CD4-positive, alpha-beta T cell treated with Interleukin-21 for 1 hour (primary cell): ENCODE measurements around the gene PIK3R6.
A peak's percentile ranks its signal among the peaks of the same experiment; 100 is the strongest.
"Not testable (repeated sequence)": the region's sequence is repeated elsewhere in the genome, so short reads cannot be mapped to it uniquely, and the experiment has no call there.

Experiments used
- DNase-seq: peaks from one replicate; pipeline ENCODE4 v3.0.0-alpha.2; 2020

Gene PIK3R6

DNA sequence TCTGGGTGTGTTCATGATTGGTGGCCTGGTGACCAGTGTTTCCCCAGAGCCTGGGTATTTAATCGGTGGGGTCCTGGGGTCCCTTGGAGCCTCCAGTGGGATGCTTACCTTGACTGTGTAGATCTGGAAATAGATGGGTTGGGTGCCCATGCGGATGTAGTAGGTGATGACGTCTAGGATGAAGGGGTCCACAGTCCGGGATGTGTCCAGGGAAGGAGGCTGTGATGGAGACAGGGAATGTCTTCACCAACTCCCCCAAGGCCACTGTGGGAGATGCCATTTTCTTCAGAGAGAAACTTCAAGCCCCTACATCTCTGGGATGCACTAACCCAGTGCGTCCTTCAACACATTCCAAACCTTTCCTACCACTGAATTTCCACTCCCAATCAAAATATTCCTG lies 44.2 kb downstream of the PIK3R6 start:
- no peak for DNase-seq

DNA sequence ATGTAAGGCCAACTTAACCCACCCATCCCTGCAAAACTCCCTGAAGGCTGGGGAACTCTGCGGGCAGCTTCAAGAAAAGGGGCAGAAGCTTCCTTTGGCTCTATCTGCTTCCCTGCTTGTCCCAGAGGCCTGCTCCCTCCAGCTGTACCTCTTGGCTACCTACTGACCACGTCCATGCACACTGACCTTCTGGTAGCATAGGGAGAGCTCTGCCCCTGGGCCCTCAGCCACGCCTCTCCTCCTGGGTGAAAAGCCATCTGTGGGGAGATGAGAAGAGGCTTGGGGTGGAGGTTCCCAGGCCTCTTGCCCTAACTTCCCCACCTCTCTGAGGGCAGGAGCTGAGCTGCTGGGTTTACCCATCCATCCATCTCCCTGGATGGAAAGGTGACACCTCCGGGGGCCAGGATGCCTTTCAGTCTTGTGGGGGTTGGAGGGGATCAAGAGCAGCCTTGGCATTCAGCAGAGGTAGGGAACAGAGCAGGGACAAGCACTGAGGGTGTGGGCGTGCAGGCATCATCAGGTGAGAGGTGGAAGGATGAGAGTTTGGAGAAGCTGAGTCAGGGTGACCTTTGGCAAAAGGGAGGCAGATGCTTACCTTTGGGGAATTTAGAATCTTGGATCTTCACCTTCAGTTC lies 45.0 kb downstream of the PIK3R6 start:
- no peak for DNase-seq

- DNase-seq, result no peak
These were observed 45.9 kb downstream of the PIK3R6 start for GRCh38 chr17:8821446-8822105.

DNA sequence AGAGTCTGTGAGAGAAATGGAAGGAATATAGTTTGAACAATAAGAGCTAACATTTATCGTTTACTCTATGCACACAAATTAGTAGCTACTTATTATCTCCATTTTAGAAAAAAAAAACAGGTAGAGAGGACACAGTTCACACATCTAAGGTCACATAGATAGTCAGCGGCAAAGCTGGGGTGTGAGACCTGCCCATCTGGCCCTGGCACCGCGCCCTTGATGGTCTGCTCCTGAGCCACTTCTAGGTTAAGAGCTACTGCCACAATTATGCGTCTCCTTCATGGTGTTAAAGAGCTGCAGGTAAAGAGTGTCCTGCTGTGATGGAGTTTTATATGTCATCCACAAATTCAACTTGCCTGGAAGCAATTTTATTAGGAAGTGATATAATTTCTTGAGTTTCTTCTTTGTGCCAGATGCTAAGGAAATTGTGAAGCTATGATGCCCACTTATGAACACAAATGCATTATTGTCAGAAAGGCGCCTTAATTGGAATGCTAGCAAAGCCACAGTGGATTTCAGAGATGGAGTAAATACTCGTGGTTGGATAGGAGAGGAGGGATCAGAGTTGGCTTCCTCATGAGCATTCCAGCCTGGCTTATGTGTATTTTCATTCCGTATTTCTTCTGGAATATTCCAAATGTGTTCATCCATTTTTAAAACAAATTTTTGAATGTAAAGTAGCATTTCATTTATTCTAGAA lies 47.0 kb downstream of the PIK3R6 start:
- DNase-seq, result no peak

DNA sequence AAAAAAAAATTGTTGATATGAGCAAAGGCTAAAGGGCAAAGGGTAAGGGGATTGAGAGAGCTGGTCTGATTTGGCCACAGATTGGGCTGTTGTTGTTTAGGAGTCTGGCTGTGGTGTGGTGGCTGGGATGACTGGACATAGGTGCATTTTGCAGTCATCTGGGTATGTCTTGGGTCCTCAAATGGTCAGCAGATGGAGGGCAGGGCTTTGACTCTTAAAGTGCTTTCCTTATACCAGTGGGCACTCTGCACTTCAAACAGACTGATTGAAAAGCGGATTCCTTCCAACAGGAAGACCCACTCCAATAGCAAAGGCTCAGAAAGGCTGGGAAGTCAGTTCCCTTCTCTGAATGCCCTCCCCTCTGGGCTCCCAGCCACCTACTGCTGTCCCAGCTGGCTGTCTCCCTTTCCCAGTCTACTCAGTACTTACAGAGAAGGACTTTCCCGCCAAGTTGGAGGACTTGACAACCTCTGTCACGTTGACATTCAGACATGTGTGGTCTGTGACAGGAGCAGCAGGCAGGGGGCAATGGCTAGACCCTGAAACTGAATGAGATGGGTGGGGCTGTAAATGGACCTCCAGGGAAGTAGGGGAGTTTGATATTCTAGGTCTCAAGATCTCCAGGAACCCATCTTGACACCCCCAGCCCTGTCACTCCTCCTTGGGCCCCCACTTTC lies 48.7 kb downstream of the PIK3R6 start:
- no peak for DNase-seq

GRCh38 chr17:8818047-8818446 lies 49.4 kb downstream of the PIK3R6 start:
- no peak for DNase-seq

DNA sequence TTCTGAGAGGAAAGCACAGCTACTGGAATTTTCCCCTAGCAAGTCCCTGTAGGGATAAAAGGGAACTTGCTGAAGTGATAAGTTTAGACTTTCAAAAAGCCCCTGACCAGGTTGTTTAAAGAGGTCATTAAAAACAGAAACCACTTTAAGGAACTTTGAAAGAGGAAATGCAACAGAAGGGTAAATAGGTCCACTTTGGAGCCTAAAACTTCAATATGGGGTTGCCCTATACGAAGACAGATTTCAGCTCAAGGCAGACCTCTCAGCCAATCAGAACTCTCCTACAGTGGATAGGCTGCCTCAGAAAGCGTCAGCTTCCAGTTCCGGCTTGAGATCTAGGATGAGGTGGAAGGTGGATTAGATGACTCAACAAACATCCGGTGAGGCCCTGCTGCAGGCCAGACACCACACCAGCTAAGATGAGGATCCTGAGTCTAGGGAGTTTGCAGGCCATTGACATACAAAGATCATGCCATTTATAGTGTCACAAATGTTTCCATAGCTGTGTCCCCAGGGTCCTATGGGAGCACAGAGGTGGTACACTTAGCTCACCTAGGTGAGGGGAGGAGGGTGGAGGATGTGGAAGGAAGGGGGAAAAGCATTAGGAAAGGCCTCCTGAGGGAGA lies 60.4 kb downstream of the PIK3R6 start:
- peak; percentile 46 for DNase-seq

DNA sequence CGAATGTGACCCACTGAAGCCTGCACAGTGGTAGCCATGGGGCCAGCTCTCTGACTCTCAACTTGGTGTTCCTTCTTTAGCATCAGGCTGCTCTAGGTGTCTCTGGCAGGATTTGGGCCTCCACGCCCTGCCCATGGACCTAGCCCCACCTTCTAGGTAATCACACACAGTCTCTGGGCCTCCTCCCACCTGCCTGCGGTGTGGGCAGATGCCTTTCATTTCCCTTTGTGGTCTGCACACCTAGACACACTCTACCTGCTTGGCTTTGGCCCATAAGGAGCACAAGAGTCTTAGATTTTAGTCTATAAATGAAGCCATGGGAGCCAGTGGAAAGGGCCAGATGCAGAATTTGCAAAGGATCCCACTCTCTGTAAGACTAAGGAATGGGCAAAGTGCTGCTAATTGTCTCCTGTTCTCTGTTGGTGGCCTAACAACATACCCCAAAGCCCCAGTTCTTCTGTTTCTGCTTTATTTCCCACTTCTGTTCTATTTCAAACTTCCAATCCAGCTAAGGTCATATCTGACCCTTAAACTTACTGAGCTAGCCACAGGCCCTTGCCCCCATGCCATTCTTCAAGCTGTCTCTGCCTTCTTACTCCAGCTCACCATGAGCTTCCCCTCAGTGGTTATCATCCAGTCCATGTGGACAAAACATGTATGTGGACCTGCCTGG lies 61.1 kb downstream of the PIK3R6 start:
- DNase-seq, result no peak

DNA sequence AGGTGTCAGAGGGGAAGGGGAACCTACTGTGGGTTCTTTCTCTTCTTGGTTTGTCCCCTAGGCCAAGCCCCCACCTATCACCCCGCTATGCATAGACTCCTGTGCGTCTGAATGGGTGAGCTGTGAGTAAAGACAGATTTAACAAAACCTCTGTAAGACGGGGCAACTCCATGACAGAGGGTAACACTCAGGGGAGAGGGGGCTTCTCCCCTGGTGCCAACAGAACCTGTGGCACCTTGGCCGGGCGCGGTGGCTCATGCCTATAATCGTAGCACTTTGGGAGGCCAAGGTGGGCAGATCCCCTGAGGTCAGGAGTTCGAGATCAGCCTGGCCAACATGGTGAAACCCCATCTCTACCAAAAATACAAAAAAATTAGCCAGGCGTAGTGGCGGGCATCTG lies 62.1 kb downstream of the PIK3R6 start:
- DNase-seq, result not testable (repeated sequence)

DNA sequence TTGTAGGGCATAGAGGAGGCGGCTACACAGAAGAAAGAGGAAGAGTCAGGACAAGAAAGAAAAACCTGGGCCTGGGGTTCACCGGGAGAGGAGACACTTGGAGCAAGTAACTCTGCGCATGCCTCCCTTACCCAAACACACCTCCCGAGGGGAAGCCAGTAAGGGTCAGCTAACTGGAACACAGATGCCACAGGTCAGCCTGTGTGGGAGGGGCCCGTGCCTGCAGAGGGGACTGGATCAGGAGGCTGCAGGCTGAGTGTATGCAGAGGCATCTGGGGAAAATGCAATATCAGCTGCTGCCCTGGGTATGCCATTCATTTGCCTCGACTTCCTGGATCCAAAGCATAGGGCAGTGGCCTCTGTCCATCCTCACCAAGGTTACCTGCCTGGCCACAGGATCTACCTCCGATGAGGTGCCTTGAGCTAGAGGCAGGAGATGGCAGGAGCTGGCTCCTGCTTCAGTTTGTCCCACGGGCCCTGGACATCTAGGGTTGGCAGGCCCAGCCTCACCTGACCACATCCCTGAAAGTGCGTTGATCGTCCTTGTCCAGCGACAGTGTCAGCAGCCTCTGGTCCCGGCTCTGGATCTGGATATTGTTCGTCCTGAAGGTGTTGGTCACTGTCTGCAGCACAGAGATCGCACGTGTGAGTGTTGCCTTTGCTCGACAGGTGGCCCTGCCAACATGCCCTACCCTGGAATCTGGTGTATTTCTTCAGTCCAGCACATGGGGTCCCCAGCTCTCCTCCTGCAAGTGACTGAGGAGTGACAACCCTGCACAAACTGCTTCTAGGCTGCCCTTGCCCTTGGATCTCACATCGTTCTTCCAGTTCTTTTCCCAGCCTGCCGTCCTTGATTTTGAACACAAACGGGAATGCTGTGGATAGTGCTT lies 63.7 kb downstream of the PIK3R6 start:
- DNase-seq, result no peak

GRCh38 chr17:8801135-8801840 lies 66.2 kb downstream of the PIK3R6 start:
- no peak for DNase-seq

GRCh38 chr17:8800656-8801055 lies 66.8 kb downstream of the PIK3R6 start:
- DNase-seq, result no peak

DNA sequence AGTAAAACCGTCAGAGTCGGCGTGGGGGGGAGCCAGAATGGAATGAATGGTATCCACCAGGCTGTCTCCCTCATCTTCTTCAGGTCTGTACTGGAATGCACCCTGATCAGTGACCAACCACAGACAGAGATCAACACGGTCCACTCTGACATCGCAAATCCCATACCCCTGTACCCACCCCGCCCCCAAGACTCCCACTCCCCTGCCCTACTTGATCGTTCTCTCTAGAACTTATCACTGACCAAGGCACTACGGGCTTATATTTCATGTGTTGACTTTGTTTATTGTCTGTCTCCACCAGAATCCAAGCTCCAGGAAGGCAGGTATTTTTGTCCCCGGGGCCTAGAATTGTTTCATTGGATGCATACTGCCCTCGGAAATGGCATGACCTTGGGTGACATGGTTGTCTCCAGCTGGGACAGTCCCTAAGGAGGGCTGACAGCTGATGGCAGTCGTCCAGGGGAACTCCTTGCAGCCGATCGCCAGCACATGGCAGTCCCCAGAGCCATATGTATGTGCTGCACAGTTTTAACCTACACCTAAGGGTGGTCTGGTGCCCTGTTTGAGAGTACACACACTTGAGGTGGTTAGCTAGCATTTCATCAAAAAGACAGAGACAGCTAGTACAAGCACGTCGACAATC lies 67.8 kb downstream of the PIK3R6 start:
- DNase-seq, result no peak

DNA sequence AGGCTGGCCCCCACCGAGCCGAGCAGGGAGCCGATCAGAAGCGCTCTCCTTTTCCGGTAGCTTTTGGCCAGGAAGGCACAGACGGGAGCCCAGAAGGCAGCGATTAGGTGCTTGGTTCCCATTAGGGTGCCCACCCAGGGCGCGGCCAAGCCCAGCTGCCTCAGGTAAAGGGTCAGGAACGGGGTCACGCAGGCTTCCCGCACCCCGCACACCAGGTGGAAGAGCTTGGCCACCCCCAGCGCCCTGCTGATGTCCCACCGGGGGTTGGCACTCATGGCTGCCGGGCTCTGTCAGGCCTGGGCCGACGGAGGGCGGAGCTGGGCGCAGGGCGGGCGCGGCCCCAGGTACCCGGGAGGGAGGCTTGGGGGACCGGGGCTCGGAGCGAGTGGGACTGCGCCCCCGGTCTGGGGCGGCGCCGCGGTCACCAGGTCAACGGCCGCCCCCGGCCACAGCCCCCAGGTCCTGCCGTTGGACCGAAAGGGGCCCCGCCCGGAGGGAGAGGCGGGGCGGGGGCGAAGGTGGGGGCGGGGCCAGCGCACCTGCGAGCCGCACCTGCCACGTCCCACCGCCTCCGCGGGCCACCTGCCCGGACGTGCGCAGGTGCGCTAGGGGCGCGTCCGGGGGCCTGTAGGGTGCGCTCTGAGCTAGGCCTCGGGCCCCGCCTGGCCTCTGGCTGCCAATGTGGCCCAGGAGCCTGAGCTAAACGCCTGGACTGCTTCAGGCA lies 68.5 kb downstream of the PIK3R6 start, which contains the start of gene MFSD6L:
MFSD6L (minus strand) TSS at position 520 of the 724 bp plus-strand sequence; CDS start at position 275, 245 bp downstream.
- no peak for DNase-seq

GRCh38 chr17:8798176-8798845 lies 69.2 kb downstream of the PIK3R6 start:
- no peak for DNase-seq

DNA sequence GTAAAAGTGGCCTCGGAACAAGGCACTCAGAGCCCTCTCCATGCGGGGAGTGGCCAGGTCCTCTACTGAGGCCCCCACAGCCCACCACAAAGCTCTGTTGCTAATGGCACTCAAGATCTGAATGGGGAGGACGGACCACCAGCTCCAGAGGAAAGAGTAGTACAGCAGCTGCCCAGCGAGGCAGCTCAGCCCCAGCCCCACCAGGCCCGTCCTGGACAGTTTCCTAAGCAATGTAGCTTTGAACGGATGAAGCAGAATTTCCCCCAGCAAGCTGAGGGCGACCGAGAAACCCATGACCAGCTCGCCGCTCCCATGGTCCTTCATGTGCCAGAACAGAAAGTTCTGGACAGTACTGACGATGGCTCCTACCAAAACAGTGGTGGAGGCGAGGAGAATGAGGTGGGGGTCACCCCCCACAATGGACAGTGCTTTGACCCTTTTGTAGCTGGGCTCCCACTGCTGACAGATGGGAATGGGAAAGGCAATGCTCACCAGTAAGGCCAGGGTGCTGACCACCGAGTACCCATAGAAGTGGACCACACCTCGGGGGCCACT lies 69.8 kb downstream of the PIK3R6 start:
- no peak for DNase-seq

DNA sequence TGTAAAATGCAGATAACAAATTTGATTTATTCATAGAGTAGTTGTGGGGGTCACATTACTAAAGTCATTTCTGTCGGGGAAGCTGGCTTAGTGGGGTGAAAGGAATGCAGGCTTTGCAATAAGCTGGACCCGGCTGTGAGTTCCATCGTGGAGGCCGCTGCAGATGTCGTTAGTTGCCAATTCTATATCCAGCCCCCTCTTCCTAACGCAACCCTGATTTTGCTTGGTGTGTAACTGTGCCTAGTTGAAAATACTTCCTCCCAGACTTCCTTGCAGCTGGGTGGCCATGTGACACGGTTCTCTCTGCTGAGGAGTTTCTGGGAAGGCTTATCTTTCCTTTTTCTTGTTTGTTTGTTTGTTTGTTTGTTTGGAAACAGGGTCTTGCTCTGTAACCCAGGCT lies 72.8 kb downstream of the PIK3R6 start:
- no peak for DNase-seq

GRCh38 chr17:8793649-8794048 lies 73.8 kb downstream of the PIK3R6 start:
- DNase-seq, result no peak

- no peak for DNase-seq
These were observed 74.8 kb downstream of the PIK3R6 start for GRCh38 chr17:8792646-8793045.
